Measurements from ENCODE around the gene TPRG1L. TPM values are rescaled to one million over a fixed set of nuclear protein-coding genes. Genes with fewer than 3 reads are reported as not detected.

The TPRG1L gene
- total RNA-seq, 1 experiment from 2014 or later, result 24.0 TPM

GRCh38 chr1:3578906-3579305 is 45.9 kb upstream of the TPRG1L start:
- H3K79me2 ChIP-seq (ENCODE audit: insufficient read depth, low read length), result no peaks in the 10 kb centered on the region
- H3K27me3 Mint-ChIP-seq (ENCODE audit: low read depth), result no peaks in the 10 kb centered on the region; the same call in 1 of the 2 replicates
- H4K8ac ChIP-seq (replicated peaks; ENCODE audit: insufficient read length, low read depth, low read length), result no peak overlapping the region
- H2BK15ac ChIP-seq (ENCODE audit: low read depth, low read length), result no peak overlapping the region
- no peak overlapping the region for H2BK5ac ChIP-seq (ENCODE audit: insufficient read length, low read length)
- no peak overlapping the region for H3T11ph ChIP-seq (ENCODE audit: low read length)
- no peaks in the 10 kb centered on the region for H3K23me2 ChIP-seq (ENCODE audit: insufficient read length, low read depth, low read length, poor library complexity, severe bottlenecking)
- no peak overlapping the region for H3K4ac ChIP-seq (ENCODE audit: low read depth, low read length)
- peaks cover 5 to 7% (median 6%) of the 10 kb centered on the region in 3 experiments; a peak in 5 of 7 replicates for H3K36me3 Mint-ChIP-seq (ENCODE audit: insufficient read depth in 1 of 3, low read depth in 3 of 3)
- no peaks in the 10 kb centered on the region for H3K9me3 ChIP-seq (ENCODE audit: control insufficient read depth, low read depth, low read length)
- H2AK5ac ChIP-seq (ENCODE audit: insufficient read length, low read length), result no peak overlapping the region
- no peaks in the 10 kb centered on the region for H3K79me1 ChIP-seq (ENCODE audit: insufficient read depth, low read depth, low read length, poor library complexity, severe bottlenecking)
- H3K9ac ChIP-seq (ENCODE audit: extremely low read depth, insufficient read length, low read length), result no peak overlapping the region
- no peaks in the 10 kb centered on the region for H3K27me3 ChIP-seq (ENCODE audit: insufficient read depth, low read length)
- no peak overlapping the region for H2BK12ac ChIP-seq (ENCODE audit: insufficient read length, low read depth, low read length)
- H3K4me3 Mint-ChIP-seq, result no peak overlapping the region
- H4K20me1 ChIP-seq (ENCODE audit: control insufficient read depth, insufficient read depth, insufficient read length), result no peaks in the 10 kb centered on the region
- no peaks in the 10 kb centered on the region for H3K4me1 ChIP-seq (ENCODE audit: insufficient read depth, low read length)
- H2BK20ac ChIP-seq (ENCODE audit: low read depth, low read length, poor library complexity, severe bottlenecking), result no peak overlapping the region
- DNase-seq, result no peak
- H3K23ac ChIP-seq (ENCODE audit: insufficient read length, low read depth, low read length), result no peak overlapping the region
- no peak overlapping the region for H3K18ac ChIP-seq (ENCODE audit: insufficient read length, low read depth, low read length)
- no peak overlapping the region for H4K5ac ChIP-seq (ENCODE audit: insufficient read length, low read depth, low read length)
- no peak overlapping the region for H2BK120ac ChIP-seq (ENCODE audit: low read depth, low read length, poor library complexity, severe bottlenecking)
- no peak overlapping the region; a peak in 1 of 7 replicates for H3K27ac Mint-ChIP-seq
- no peak overlapping the region for H3K4me2 ChIP-seq (ENCODE audit: insufficient read depth, insufficient read length, low read length)
- TF ChIP-seq, protein P1, sequence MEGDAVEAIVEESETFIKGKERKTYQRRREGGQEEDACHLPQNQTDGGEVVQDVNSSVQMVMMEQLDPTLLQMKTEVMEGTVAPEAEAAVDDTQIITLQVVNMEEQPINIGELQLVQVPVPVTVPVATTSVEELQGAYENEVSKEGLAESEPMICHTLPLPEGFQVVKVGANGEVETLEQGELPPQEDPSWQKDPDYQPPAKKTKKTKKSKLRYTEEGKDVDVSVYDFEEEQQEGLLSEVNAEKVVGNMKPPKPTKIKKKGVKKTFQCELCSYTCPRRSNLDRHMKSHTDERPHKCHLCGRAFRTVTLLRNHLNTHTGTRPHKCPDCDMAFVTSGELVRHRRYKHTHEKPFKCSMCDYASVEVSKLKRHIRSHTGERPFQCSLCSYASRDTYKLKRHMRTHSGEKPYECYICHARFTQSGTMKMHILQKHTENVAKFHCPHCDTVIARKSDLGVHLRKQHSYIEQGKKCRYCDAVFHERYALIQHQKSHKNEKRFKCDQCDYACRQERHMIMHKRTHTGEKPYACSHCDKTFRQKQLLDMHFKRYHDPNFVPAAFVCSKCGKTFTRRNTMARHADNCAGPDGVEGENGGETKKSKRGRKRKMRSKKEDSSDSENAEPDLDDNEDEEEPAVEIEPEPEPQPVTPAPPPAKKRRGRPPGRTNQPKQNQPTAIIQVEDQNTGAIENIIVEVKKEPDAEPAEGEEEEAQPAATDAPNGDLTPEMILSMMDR (conservative IDR thresholded peaks at IDR 0.05), result no peak
- peaks cover 0 to 4% of the 10 kb centered on the region in 2 experiments; a peak in 1 of 5 replicates for H3K9me3 Mint-ChIP-seq
- H3K56ac ChIP-seq (ENCODE audit: insufficient read length, low read depth, low read length), result no peak overlapping the region
- WGBS (ENCODE audit: extremely low coverage, insufficient read length, low lambda C conversion rate), result no CpG with 5 or more reads among the region's 19 CpGs
- H3K14ac ChIP-seq (ENCODE audit: insufficient read depth, low read length), result no peak overlapping the region
- no peak overlapping the region for H3K27ac ChIP-seq (ENCODE audit: insufficient read length, low read depth, low read length)
- H3K4me1 Mint-ChIP-seq, result peaks cover 0 to 4% of the 10 kb centered on the region in 2 experiments; a peak in 1 of 4 replicates
- no peak overlapping the region for H4K91ac ChIP-seq (ENCODE audit: insufficient read length, low read depth, low read length)
- H2AFZ ChIP-seq (ENCODE audit: low read length), result no peak overlapping the region

Data from H9 (cell line).